ENCODE results near the gene LIG1. TPM values are rescaled to one million over a fixed set of nuclear protein-coding genes. Genes with fewer than 3 reads are reported as not detected.

Gene LIG1
- total and polyA plus RNA-seq, 7 donors, result 2.6 to 5.2 (median 3.3) TPM

DNA sequence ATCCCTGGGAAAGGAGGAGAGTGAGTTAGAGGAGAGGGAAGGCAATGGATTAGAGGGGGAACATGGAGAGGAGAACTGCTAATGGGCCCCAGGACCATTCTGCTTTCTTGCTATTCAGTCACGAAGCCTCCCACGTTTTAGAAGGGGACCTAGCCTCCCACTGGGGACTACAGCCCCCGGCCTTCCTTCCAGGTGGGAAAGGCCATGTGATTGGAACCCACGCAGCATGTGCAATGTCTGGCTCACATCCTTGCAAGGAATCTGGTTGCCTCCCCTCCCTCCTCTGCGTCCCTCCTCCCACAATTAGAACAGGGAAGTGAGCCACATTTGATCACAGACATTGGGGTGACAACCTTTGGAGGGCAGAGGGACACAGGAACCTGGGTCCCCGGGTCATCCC is 37.0 kb downstream of the LIG1 start:
- Histone ChIP-seq H3K36me3 (ENCODE audit: insufficient read depth in 1 of 2, low read depth in 1 of 2) (no peaks in the 10 kb centered on the region), H3K4me1 (no peaks in the 10 kb centered on the region), H3K9me3 (no peaks in the 10 kb centered on the region), H3K27ac (no peak overlapping the region), H3K4me3 (no peak overlapping the region), H3K27me3 (ENCODE audit: insufficient read depth in 3 of 3, low read length in 2 of 3) (no peaks in the 10 kb centered on the region)
- intact Hi-C loops (cut with DNase I), result no loop called here
- 87 to 93% (median 93%) methylated on average over 6 of the region's 6 CpGs for WGBS, 3 donors
- no peak for DNase-seq
- ATAC-seq, result no peak
- TF ChIP-seq, protein P1, sequence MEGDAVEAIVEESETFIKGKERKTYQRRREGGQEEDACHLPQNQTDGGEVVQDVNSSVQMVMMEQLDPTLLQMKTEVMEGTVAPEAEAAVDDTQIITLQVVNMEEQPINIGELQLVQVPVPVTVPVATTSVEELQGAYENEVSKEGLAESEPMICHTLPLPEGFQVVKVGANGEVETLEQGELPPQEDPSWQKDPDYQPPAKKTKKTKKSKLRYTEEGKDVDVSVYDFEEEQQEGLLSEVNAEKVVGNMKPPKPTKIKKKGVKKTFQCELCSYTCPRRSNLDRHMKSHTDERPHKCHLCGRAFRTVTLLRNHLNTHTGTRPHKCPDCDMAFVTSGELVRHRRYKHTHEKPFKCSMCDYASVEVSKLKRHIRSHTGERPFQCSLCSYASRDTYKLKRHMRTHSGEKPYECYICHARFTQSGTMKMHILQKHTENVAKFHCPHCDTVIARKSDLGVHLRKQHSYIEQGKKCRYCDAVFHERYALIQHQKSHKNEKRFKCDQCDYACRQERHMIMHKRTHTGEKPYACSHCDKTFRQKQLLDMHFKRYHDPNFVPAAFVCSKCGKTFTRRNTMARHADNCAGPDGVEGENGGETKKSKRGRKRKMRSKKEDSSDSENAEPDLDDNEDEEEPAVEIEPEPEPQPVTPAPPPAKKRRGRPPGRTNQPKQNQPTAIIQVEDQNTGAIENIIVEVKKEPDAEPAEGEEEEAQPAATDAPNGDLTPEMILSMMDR (IDR thresholded peaks at IDR 0.05), result no peak

DNA sequence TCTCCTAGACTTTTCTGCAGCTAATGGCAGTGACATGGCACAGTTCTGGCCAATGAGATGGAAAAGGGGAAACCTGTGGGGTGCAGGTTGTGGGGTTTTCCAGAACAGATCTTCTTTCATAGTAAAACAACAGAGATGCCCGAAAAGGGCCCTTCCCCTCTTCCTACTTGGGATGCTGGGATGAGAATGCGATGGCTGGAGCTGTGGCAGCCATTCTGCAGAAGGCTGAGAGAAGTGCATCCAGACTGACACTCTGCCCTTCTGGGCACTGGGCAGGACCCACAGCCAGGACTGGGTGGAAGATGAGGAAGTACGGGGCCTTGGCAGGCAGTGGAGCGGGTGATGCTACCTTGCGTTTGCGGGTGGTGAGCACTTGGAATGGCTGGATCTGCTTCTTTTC is 42.6 kb downstream of the LIG1 start:
- Histone ChIP-seq H3K27ac (no peak overlapping the region), H3K36me3 (ENCODE audit: insufficient read depth in 1 of 2, low read depth in 1 of 2) (peaks cover 0 to 11% of the 10 kb centered on the region in 2 donors), H3K9me3 (no peaks in the 10 kb centered on the region), H3K27me3 (ENCODE audit: insufficient read depth in 3 of 3, low read length in 2 of 3) (no peaks in the 10 kb centered on the region), H3K4me1 (no peaks in the 10 kb centered on the region), H3K4me3 (no peak overlapping the region)
- ATAC-seq (no peak), DNase-seq (no peak)
- TF ChIP-seq, protein P1 (IDR thresholded peaks at IDR 0.05), result no peak
- WGBS, 3 donors, result 98 to 99% (median 98%) methylated on average over 6 of the region's 6 CpGs
- intact Hi-C loops (cut with DNase I), result no loop called here

- Histone ChIP-seq H3K4me3 (no peak overlapping the region), H3K27me3 (ENCODE audit: insufficient read depth in 3 of 3, low read length in 2 of 3) (no peaks in the 10 kb centered on the region), H3K36me3 (ENCODE audit: insufficient read depth in 1 of 2, low read depth in 1 of 2) (peaks cover 0 to 11% of the 10 kb centered on the region in 2 donors), H3K9me3 (no peaks in the 10 kb centered on the region), H3K4me1 (no peaks in the 10 kb centered on the region), H3K27ac (no peak overlapping the region)
- 68 to 73% (median 69%) methylated on average over 12 of the region's 12 CpGs for WGBS, 3 donors
- DNase-seq (no peak), ATAC-seq (no peak)
- TF ChIP-seq, protein P1 (IDR thresholded peaks at IDR 0.05), result no peak
- intact Hi-C loops (cut with DNase I), result no loop called here
These were observed 46.1 kb downstream of the LIG1 start for GRCh38 chr19:48123907-48124651.

DNA sequence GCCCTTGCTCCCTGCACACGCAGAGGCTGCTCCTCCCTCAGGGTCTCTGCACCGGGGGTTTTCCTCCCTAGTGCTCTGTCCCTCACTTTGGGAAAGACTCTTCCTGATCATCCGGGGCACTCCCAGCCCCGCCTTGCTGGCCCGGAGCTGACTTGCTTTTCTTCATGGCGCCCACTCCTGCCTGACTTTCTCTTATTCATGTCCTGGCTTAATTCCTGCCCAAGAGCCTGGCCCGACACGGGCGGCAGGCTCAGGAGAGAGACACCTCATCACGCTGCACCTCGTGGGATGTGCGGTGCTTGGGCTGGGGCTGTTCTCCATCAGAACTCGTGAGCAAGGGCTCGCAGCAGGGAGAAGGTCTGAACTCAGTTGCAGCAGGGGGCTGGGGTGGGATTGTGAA is 47.7 kb downstream of the LIG1 start:
- intact Hi-C loops (cut with DNase I), result no loop called here
- WGBS, 3 donors, result 80 to 81% (median 81%) methylated on average over 14 of the region's 14 CpGs
- Histone ChIP-seq H3K36me3 (ENCODE audit: insufficient read depth in 1 of 2, low read depth in 1 of 2) (peaks cover 0 to 7% of the 10 kb centered on the region in 2 donors), H3K4me3 (no peak overlapping the region), H3K27me3 (ENCODE audit: insufficient read depth in 3 of 3, low read length in 2 of 3) (no peaks in the 10 kb centered on the region), H3K9me3 (no peaks in the 10 kb centered on the region), H3K4me1 (no peaks in the 10 kb centered on the region), H3K27ac (no peak overlapping the region)
- DNase-seq (no peak), ATAC-seq (no peak)
- TF ChIP-seq, protein P1 (IDR thresholded peaks at IDR 0.05), result no peak

Data from psoas muscle (tissue), 8 donors.